Astrocyte (in vitro differentiated cells and primary cell): Measurements from ENCODE around the gene RAB19. TPM values are rescaled to one million over a fixed set of nuclear protein-coding genes. Genes with fewer than 3 reads are reported as not detected.

ENCODE experiments used
- DNase-seq: peaks from one replicate; pipeline ENCODE4 v3.0.0-alpha.2; 2010; ENCODE audit warnings: low read depth
- FAIRE-seq: peaks from 2 replicates; lab custom pipeline; 2011; peaks lifted over from hg19 to GRCh38; lab: Jason Lieb, UNC
- H2AFZ ChIP-seq: 2 replicates; pipeline ENCODE4 v1.6.0; 2012; ENCODE audit warnings: low read depth, low read length, inconsistent platforms
- H3K27ac ChIP-seq: 2 replicates; pipeline ENCODE4 v1.5.1; 2011; ENCODE audit warnings: low read depth, low read length, inconsistent platforms
- H3K27me3 ChIP-seq: 2 replicates; pipeline ENCODE4 v1.6.0; 2011; ENCODE audit warnings: low read length, inconsistent platforms; ENCODE audit not compliant: insufficient read depth
- H3K36me3 ChIP-seq: 2 replicates; pipeline ENCODE4 v1.5.1; 2011; ENCODE audit warnings: low read length, inconsistent platforms; ENCODE audit not compliant: insufficient read depth
- H3K4me1 ChIP-seq: 2 replicates; pipeline ENCODE4 v1.5.1; 2011; ENCODE audit warnings: low read length, inconsistent platforms; ENCODE audit not compliant: insufficient read depth
- H3K4me2 ChIP-seq: 2 replicates; pipeline ENCODE4 v1.6.0; 2012; ENCODE audit warnings: low read length, inconsistent platforms
- H3K4me3 ChIP-seq: 2 replicates; pipeline ENCODE4 v1.5.1; 2011; ENCODE audit warnings: low read depth, mild to moderate bottlenecking, low read length, inconsistent platforms; ENCODE audit not compliant: insufficient read depth
- H3K79me2 ChIP-seq: 2 replicates; pipeline ENCODE4 v1.6.0; 2012; ENCODE audit warnings: mild to moderate bottlenecking, low read length, inconsistent platforms; ENCODE audit not compliant: insufficient read depth
- H3K9ac ChIP-seq: 2 replicates; pipeline ENCODE4 v1.6.0; 2012; ENCODE audit warnings: mild to moderate bottlenecking, low read length, inconsistent platforms
- H3K9me3 ChIP-seq: 2 replicates; pipeline ENCODE4 v1.5.1; 2012; ENCODE audit warnings: low read depth, mild to moderate bottlenecking, low read length, inconsistent platforms; ENCODE audit not compliant: insufficient read depth
- H4K20me1 ChIP-seq: 2 replicates; pipeline ENCODE4 v1.6.0; 2012; ENCODE audit warnings: low read length, inconsistent platforms; ENCODE audit not compliant: insufficient read depth
- H3K27ac Mint-ChIP-seq: one replicate; pipeline ENCODE4 v1.8.0; 2021; ENCODE audit warnings: mild to moderate bottlenecking, mixed read lengths; ENCODE audit not compliant: unreplicated experiment
- H3K27me3 Mint-ChIP-seq: one replicate; pipeline ENCODE4 v1.8.0; 2021; ENCODE audit warnings: low read depth, mixed read lengths; ENCODE audit not compliant: unreplicated experiment
- H3K36me3 Mint-ChIP-seq: one replicate; pipeline ENCODE4 v1.8.0; 2021; ENCODE audit warnings: low read depth, mixed read lengths; ENCODE audit not compliant: unreplicated experiment
- H3K4me1 Mint-ChIP-seq: one replicate; pipeline ENCODE4 v1.8.0; 2021; ENCODE audit warnings: low read depth, mixed read lengths; ENCODE audit not compliant: unreplicated experiment
- H3K4me3 Mint-ChIP-seq: one replicate; pipeline ENCODE4 v1.8.0; 2021; ENCODE audit warnings: mild to moderate bottlenecking, moderate library complexity, mixed read lengths; ENCODE audit not compliant: unreplicated experiment
- H3K9me3 Mint-ChIP-seq: one replicate; pipeline ENCODE4 v1.8.0; 2021; ENCODE audit warnings: mild to moderate bottlenecking, mixed read lengths; ENCODE audit not compliant: unreplicated experiment
- EZH2 ChIP-seq: IDR thresholded peaks from 2 replicates; pipeline ENCODE4 v1.6.1; 2012; ENCODE audit warnings: mild to moderate bottlenecking, low read length, inconsistent platforms; ENCODE audit not compliant: insufficient read depth
- total RNA-seq: library from RNA; stranded (reverse); gene quantifications from 2 replicates; pipeline ENCODE4 v1.2.1, GENCODE V29; 2021
- TF ChIP-seq, protein P1 (sequence below): IDR thresholded peaks from 2 replicates; pipeline ENCODE4 v1.5.1; 2011; ENCODE audit warnings: low read depth, mild to moderate bottlenecking, inconsistent platforms, low read length, moderate library complexity; ENCODE audit not compliant: insufficient read depth

RAB19 gene
- total RNA-seq, 1 donor from 2014 or later, result not detected

- Mint-ChIP-seq H3K27ac (no peak overlapping the region), H3K4me3 (no peak overlapping the region), H3K9me3 (no peaks in the 10 kb centered on the region), H3K27me3 (no peaks in the 10 kb centered on the region), H3K4me1 (no peaks in the 10 kb centered on the region), H3K36me3 (peaks cover 6% of the 10 kb centered on the region)
- H3K9me3 ChIP-seq, result no peaks in the 10 kb centered on the region
- no peaks in the 10 kb centered on the region for H3K27me3 ChIP-seq
- FAIRE-seq (no peak), DNase-seq (no peak)
- H3K4me1 ChIP-seq, result no peaks in the 10 kb centered on the region
- H4K20me1 ChIP-seq, result no peaks in the 10 kb centered on the region
- H3K4me2 ChIP-seq, result no peak overlapping the region
- H3K36me3 ChIP-seq, result no peaks in the 10 kb centered on the region
- no peak overlapping the region for H2AFZ ChIP-seq
- H3K79me2 ChIP-seq, result no peaks in the 10 kb centered on the region
- no peak overlapping the region for H3K4me3 ChIP-seq
- no peak overlapping the region for H3K9ac ChIP-seq
- no peak overlapping the region for H3K27ac ChIP-seq
- no peak for TF ChIP-seq EZH2
- TF ChIP-seq, protein P1, sequence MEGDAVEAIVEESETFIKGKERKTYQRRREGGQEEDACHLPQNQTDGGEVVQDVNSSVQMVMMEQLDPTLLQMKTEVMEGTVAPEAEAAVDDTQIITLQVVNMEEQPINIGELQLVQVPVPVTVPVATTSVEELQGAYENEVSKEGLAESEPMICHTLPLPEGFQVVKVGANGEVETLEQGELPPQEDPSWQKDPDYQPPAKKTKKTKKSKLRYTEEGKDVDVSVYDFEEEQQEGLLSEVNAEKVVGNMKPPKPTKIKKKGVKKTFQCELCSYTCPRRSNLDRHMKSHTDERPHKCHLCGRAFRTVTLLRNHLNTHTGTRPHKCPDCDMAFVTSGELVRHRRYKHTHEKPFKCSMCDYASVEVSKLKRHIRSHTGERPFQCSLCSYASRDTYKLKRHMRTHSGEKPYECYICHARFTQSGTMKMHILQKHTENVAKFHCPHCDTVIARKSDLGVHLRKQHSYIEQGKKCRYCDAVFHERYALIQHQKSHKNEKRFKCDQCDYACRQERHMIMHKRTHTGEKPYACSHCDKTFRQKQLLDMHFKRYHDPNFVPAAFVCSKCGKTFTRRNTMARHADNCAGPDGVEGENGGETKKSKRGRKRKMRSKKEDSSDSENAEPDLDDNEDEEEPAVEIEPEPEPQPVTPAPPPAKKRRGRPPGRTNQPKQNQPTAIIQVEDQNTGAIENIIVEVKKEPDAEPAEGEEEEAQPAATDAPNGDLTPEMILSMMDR, result no peak
These were observed 37.7 kb downstream of the RAB19 start for GRCh38 chr7:140441519-140441918.

- Histone ChIP-seq H3K4me1 (no peaks in the 10 kb centered on the region), H4K20me1 (peaks cover 3% of the 10 kb centered on the region), H3K9me3 (no peaks in the 10 kb centered on the region), H3K4me3 (no peak overlapping the region), H2AFZ (no peak overlapping the region), H3K27ac (no peak overlapping the region), H3K4me2 (no peak overlapping the region), H3K79me2 (no peaks in the 10 kb centered on the region), H3K9ac (no peak overlapping the region), H3K36me3 (no peaks in the 10 kb centered on the region), H3K27me3 (no peaks in the 10 kb centered on the region)
- Mint-ChIP-seq H3K36me3 (peaks cover 8% of the 10 kb centered on the region), H3K27me3 (no peaks in the 10 kb centered on the region), H3K4me1 (no peaks in the 10 kb centered on the region), H3K27ac (no peak overlapping the region), H3K9me3 (no peaks in the 10 kb centered on the region), H3K4me3 (no peak overlapping the region)
- FAIRE-seq, result no peak
- no peak for TF ChIP-seq EZH2
- TF ChIP-seq, protein P1, result no peak
- DNase-seq, result no peak
These were observed 42.6 kb downstream of the RAB19 start for GRCh38 chr7:140446467-140446866.

GRCh38 chr7:140447841-140448240 lies 44.0 kb downstream of the RAB19 start:
- Mint-ChIP-seq H3K4me1 (no peaks in the 10 kb centered on the region), H3K4me3 (no peak overlapping the region), H3K36me3 (peaks cover 10% of the 10 kb centered on the region), H3K27ac (no peak overlapping the region), H3K27me3 (no peaks in the 10 kb centered on the region), H3K9me3 (no peaks in the 10 kb centered on the region)
- DNase-seq (no peak), FAIRE-seq (no peak)
- Histone ChIP-seq H2AFZ (no peak overlapping the region), H3K4me1 (no peaks in the 10 kb centered on the region), H3K27ac (no peak overlapping the region), H3K9me3 (no peaks in the 10 kb centered on the region), H4K20me1 (peaks cover 3% of the 10 kb centered on the region), H3K79me2 (no peaks in the 10 kb centered on the region), H3K36me3 (no peaks in the 10 kb centered on the region), H3K9ac (no peak overlapping the region), H3K4me3 (no peak overlapping the region), H3K4me2 (no peak overlapping the region), H3K27me3 (no peaks in the 10 kb centered on the region)
- no peak for TF ChIP-seq EZH2
- TF ChIP-seq, protein P1, result no peak
